C1 segment of cervical spinal cord (tissue), 14 donors: ENCODE results near the gene GDF11.
A peak's percentile ranks its signal among the peaks of the same experiment; 100 is the strongest.

ENCODE experiments used
- DNase-seq, 14 donors: peaks; one replicate each; lab custom pipeline; 2025; lab: John Stamatoyannopoulos, UW

Gene GDF11

GRCh38 chr12:55742719-55743405 is at the start of gene GDF11:
GDF11 (plus strand) TSS chr12:55743122; CDS start chr12:55743317, 195 bp downstream.
- DNase-seq, result peak in 12 of 14 donors; percentile 48 to 84 (median 73)

- DNase-seq, result no peak
These were observed 49.4 kb upstream of the GDF11 start for GRCh38 chr12:55693323-55694187.

- DNase-seq, result no peak
These were observed 48.8 kb upstream of the GDF11 start for GRCh38 chr12:55694188-55694515.

GRCh38 chr12:55694651-55695050 is 48.3 kb upstream of the GDF11 start:
- DNase-seq, result no peak

GRCh38 chr12:55695349-55695748 is 47.6 kb upstream of the GDF11 start:
- no peak for DNase-seq

- no peak for DNase-seq
These were observed 46.8 kb upstream of the GDF11 start for GRCh38 chr12:55696141-55696540.

GRCh38 chr12:55696796-55697462 is 46.0 kb upstream of the GDF11 start:
- DNase-seq, result no peak

- no peak for DNase-seq
These were observed 45.2 kb upstream of the GDF11 start for GRCh38 chr12:55697686-55698085.

- no peak for DNase-seq
These were observed 44.5 kb upstream of the GDF11 start for GRCh38 chr12:55698241-55698955.

- no peak for DNase-seq
These were observed 44.0 kb upstream of the GDF11 start for GRCh38 chr12:55698965-55699364.

GRCh38 chr12:55699471-55700055 is 43.4 kb upstream of the GDF11 start:
- DNase-seq, result no peak

GRCh38 chr12:55700255-55701018 is 42.5 kb upstream of the GDF11 start:
- no peak for DNase-seq

- DNase-seq, result no peak
These were observed 40.1 kb upstream of the GDF11 start for GRCh38 chr12:55702861-55703260.

GRCh38 chr12:55703288-55703687 is 39.6 kb upstream of the GDF11 start:
- DNase-seq, result peak in 5 of 14 donors; percentile 17 to 38 (median 35)

GRCh38 chr12:55703901-55704761 is 38.8 kb upstream of the GDF11 start:
- DNase-seq, result peak in 2 of 14 donors; percentile 38 to 39

GRCh38 chr12:55704824-55705718 is 37.9 kb upstream of the GDF11 start:
- DNase-seq, result no peak

GRCh38 chr12:55705782-55706402 is 37.0 kb upstream of the GDF11 start:
- DNase-seq, result no peak

GRCh38 chr12:55706568-55707218 is 36.2 kb upstream of the GDF11 start:
- no peak for DNase-seq
